Esophagus squamous epithelium (tissue), 4 donors: ENCODE data around the gene TCF4.

Experiments
- CTCF ChIP-seq, 6 experiments: fragments of 450-650 bp in 4 of 6; fragments of 200-600 bp in 2 of 6; sonication (generic) in 2 of 6; IDR thresholded peaks; one replicate each; pipeline ENCODE4 v1.5.1; 2016 to 2019; ENCODE audit warnings: antibody characterized with exemption in 6 of 6, mild to moderate bottlenecking in 4 of 6, moderate library complexity in 4 of 6
- POLR2A ChIP-seq, 4 donors: fragments of 450-650 bp; IDR thresholded peaks; one replicate each; pipeline ENCODE4 v1.6.1; 2017; ENCODE audit warnings: antibody characterized with exemption in 4 of 4, mild to moderate bottlenecking in 4 of 4, moderate library complexity in 3 of 4

DNA sequence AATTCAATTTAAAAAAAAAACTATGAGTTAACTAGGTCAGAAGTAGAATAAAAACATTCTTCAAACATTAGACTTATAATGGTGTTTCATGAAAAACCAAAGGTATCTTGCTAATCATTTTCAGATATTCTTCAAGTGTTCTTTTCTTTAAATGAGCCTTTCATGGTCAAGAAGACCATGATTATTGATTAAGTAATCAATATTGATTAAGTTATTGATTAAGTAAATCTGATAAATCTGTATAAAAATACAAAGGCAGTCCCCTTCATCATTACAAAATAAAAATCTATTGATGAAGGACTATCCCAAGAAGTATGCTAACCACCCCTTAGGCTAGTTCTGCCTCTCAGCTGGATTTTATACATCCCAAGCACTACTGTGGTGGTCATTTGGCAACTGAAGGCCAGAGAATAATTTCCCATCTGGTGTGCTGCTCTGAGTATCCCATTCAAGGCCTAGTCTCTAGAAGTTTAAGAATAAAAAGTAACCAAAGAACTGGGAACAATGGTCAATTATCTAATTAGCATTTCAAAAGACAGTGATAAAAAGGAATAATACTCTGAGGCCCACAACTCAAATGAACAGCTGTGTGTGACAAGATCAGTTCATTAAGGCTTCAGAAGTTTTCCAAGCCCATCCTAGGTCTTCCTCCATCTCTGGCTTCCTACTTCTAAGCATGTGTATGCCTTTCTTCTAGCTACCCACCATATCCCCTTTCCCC lies 63.5 kb downstream of the TCF4 start:
- no peak for TF ChIP-seq CTCF (IDR thresholded peaks at IDR 0.05)
- no peak for TF ChIP-seq POLR2A (IDR thresholded peaks at IDR 0.05)
